ENCODE data around the gene YY1. TPM values are rescaled to one million over a fixed set of nuclear protein-coding genes. Genes with fewer than 3 reads are reported as not detected.

The YY1 gene
- total RNA-seq, 1 donor from 2014 or later: 70.0 TPM

- peak; percentile 29 for DNase-seq (ENCODE audit: low spot score)
- Mint-ChIP-seq H3K4me1 (ENCODE audit: low read depth) (peaks cover 7% of the 10 kb centered on the region), H3K27me3 (ENCODE audit: low read depth) (no peaks in the 10 kb centered on the region), H3K27ac (ENCODE audit: unreplicated experiment) (no peak overlapping the region), H3K9me3 (ENCODE audit: low read depth) (no peaks in the 10 kb centered on the region), H3K36me3 (ENCODE audit: low read depth) (no peaks in the 10 kb centered on the region), H3K4me3 (ENCODE audit: unreplicated experiment) (no peak overlapping the region)
- no peak for TF ChIP-seq CTCF (IDR thresholded peaks at IDR 0.05)
Measured at GRCh38 chr14:100215330-100215885, 23.5 kb upstream of the YY1 start.

DNA sequence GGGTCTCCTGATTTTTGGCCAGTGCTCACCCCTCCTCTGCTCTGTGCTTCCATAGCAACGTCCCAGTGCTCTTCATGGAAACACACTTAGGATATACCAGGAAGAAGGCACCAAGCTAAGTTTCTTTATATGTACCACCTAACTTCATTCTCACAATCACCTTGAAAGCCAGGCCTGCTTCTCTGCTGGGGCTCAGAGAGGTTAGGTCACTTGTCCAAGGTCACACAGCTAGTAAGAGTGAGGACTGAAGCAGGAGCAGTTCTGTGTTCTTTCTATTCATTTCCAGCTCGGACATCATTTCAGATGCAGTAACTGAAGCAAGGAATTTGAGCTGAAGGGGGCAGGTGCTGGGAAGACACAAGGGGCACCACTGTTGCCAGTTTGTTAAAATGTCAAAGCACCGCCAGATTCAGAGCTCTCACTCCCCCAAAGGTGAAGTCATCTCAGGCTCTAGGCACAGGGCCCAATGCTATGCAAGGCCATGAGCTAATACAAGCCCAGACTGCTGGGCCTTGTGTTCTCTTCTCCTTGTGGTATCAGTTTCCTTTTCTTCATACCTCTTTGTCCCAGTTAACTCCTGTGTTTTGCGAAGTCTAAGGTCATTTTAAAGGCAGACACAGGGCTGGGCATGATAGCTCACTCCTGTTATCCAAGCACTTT lies 19.7 kb upstream of the YY1 start:
- Mint-ChIP-seq H3K27ac (ENCODE audit: unreplicated experiment) (no peak overlapping the region), H3K4me1 (ENCODE audit: low read depth) (peaks cover 3% of the 10 kb centered on the region), H3K4me3 (ENCODE audit: unreplicated experiment) (no peak overlapping the region), H3K9me3 (ENCODE audit: low read depth) (no peaks in the 10 kb centered on the region), H3K27me3 (ENCODE audit: low read depth) (no peaks in the 10 kb centered on the region), H3K36me3 (ENCODE audit: low read depth) (no peaks in the 10 kb centered on the region)
- no peak for TF ChIP-seq CTCF (IDR thresholded peaks at IDR 0.05)
- no peak for DNase-seq (ENCODE audit: low spot score)

GRCh38 chr14:100221533-100222223 lies 17.3 kb upstream of the YY1 start:
- H3K9me3 Mint-ChIP-seq (ENCODE audit: low read depth): no peaks in the 10 kb centered on the region
- H3K4me3 Mint-ChIP-seq (ENCODE audit: unreplicated experiment): no peak overlapping the region
- no peaks in the 10 kb centered on the region for H3K36me3 Mint-ChIP-seq (ENCODE audit: low read depth)
- DNase-seq (ENCODE audit: low spot score): peak; percentile 52
- H3K27ac Mint-ChIP-seq (ENCODE audit: unreplicated experiment): no peak overlapping the region
- H3K27me3 Mint-ChIP-seq (ENCODE audit: low read depth): no peaks in the 10 kb centered on the region
- H3K4me1 Mint-ChIP-seq (ENCODE audit: low read depth): no peaks in the 10 kb centered on the region
- no peak for TF ChIP-seq CTCF (IDR thresholded peaks at IDR 0.05)

DNA sequence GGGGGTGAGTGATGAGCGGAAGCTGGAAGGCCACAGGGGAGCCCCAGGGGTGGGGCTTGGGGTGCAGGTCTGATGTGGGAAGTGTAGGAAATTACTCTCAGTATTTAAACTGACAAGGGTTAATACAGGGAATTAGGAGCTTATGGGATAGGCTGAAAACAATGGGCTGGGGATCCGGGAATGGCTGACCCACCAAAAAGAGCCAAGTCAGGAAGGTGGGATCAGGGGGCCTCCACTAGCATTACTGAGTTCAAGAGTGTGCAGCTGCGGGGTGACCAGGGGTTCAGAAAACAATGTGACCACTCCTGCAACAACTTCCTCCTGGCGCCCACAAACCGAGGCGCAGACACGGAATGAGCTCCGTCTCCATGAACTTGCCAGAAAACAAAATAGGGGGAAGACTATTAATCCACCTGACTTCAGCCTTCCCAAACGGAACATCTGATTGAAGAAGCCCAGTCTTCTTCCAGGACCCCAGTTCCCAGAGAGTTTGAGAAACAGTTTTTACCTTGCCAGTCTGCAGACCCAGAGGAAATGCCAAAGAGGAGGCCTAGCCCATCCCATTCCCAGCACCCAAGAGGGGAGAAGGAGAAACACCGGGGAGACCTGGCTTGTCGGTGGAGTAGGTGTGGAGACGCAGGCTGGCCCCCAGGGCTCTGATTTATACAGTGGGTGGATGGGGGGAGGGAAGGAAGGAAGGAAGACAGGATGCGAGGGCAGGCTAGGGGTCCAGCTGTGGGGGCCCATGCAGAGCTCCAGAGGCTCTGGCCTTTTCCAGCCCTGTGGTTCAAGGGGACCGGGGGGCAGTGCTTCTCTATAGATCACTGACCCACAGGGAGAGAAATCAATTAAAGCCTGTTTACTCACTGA lies 16.5 kb upstream of the YY1 start:
- peak; percentile 56 for DNase-seq (ENCODE audit: low spot score)
- no peaks in the 10 kb centered on the region for H3K4me1 Mint-ChIP-seq (ENCODE audit: low read depth)
- TF ChIP-seq CTCF (IDR thresholded peaks at IDR 0.05): no peak
- no peaks in the 10 kb centered on the region for H3K36me3 Mint-ChIP-seq (ENCODE audit: low read depth)
- no peaks in the 10 kb centered on the region for H3K9me3 Mint-ChIP-seq (ENCODE audit: low read depth)
- H3K27ac Mint-ChIP-seq (ENCODE audit: unreplicated experiment): no peak overlapping the region
- no peak overlapping the region for H3K4me3 Mint-ChIP-seq (ENCODE audit: unreplicated experiment)
- no peaks in the 10 kb centered on the region for H3K27me3 Mint-ChIP-seq (ENCODE audit: low read depth)

Data from chondrocyte (in vitro differentiated cells).